Panc1 (cell line): ENCODE data around the gene PLCG2.

Experiments
- SIN3A ChIP-seq: IDR thresholded peaks from 2 replicates; pipeline ENCODE4 v1.6.1; 2012; ENCODE audit warnings: low read depth, mild to moderate bottlenecking, low read length, moderate library complexity, borderline replicate concordance; ENCODE audit not compliant: insufficient read depth
- TF ChIP-seq, protein P1 (sequence below): fragments of 450-650 bp; IDR thresholded peaks from 2 replicates; pipeline ENCODE4 v1.5.1; 2017; ENCODE audit warnings: mild to moderate bottlenecking
- TF ChIP-seq, protein P2 (sequence below), 2 experiments: IDR thresholded peaks; 2 replicates each; pipeline ENCODE4 v1.6.1; 2011 to 2012; ENCODE audit warnings: low read depth in 2 of 2, control low read depth in 1 of 2, low read length in 1 of 2, mild to moderate bottlenecking in 1 of 2, moderate library complexity in 1 of 2; ENCODE audit not compliant: insufficient read depth in 1 of 2

DNA sequence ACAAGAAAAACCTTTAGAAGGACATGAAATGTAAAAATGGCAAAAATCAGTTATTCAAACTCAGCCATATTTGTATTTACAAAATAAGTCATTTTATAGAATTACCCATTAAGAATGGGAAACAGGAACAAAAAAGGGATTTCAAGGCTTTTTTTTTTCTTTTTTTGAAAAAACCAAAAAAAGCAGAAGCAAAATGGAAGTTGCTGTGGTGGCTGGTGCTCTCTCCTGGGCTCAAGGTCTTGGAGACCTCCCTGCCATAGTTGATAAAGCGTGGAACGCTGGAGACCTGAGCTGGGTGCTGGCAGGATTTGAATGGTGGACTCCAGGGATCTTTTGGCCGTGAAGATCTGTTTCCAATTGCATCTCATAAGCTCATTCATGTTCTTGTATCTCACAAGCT is 3.1 kb downstream of the PLCG2 start:
- TF ChIP-seq, protein P1, sequence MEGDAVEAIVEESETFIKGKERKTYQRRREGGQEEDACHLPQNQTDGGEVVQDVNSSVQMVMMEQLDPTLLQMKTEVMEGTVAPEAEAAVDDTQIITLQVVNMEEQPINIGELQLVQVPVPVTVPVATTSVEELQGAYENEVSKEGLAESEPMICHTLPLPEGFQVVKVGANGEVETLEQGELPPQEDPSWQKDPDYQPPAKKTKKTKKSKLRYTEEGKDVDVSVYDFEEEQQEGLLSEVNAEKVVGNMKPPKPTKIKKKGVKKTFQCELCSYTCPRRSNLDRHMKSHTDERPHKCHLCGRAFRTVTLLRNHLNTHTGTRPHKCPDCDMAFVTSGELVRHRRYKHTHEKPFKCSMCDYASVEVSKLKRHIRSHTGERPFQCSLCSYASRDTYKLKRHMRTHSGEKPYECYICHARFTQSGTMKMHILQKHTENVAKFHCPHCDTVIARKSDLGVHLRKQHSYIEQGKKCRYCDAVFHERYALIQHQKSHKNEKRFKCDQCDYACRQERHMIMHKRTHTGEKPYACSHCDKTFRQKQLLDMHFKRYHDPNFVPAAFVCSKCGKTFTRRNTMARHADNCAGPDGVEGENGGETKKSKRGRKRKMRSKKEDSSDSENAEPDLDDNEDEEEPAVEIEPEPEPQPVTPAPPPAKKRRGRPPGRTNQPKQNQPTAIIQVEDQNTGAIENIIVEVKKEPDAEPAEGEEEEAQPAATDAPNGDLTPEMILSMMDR, result no peak
- TF ChIP-seq, protein P2, sequence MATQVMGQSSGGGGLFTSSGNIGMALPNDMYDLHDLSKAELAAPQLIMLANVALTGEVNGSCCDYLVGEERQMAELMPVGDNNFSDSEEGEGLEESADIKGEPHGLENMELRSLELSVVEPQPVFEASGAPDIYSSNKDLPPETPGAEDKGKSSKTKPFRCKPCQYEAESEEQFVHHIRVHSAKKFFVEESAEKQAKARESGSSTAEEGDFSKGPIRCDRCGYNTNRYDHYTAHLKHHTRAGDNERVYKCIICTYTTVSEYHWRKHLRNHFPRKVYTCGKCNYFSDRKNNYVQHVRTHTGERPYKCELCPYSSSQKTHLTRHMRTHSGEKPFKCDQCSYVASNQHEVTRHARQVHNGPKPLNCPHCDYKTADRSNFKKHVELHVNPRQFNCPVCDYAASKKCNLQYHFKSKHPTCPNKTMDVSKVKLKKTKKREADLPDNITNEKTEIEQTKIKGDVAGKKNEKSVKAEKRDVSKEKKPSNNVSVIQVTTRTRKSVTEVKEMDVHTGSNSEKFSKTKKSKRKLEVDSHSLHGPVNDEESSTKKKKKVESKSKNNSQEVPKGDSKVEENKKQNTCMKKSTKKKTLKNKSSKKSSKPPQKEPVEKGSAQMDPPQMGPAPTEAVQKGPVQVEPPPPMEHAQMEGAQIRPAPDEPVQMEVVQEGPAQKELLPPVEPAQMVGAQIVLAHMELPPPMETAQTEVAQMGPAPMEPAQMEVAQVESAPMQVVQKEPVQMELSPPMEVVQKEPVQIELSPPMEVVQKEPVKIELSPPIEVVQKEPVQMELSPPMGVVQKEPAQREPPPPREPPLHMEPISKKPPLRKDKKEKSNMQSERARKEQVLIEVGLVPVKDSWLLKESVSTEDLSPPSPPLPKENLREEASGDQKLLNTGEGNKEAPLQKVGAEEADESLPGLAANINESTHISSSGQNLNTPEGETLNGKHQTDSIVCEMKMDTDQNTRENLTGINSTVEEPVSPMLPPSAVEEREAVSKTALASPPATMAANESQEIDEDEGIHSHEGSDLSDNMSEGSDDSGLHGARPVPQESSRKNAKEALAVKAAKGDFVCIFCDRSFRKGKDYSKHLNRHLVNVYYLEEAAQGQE (IDR thresholded peaks at IDR 0.05; ENCODE audit: insufficient read depth in 1 of 2, low read depth in 2 of 2, low read length in 1 of 2), result no peak
- TF ChIP-seq SIN3A, result no peak
